ENCODE data around the gene OR1E2. TPM values are rescaled to one million over a fixed set of nuclear protein-coding genes. Genes with fewer than 3 reads are reported as not detected.

Gene OR1E2
- total RNA-seq, 1 experiment from 2014 or later = not detected

GRCh38 chr17:3475812-3476610, 42.4 kb upstream of the OR1E2 start, which contains the start of gene ASPA:
ASPA (plus strand) TSS chr17:3475997; CDS start chr17:3476160, 163 bp downstream.
- H3F3A ChIP-seq (ENCODE audit: low read length, unreplicated experiment) = no peaks in the 10 kb centered on the region
- no peak within 1 kb of the TSS for H3K27ac ChIP-seq (ENCODE audit: low read length)
- no peaks in the 10 kb centered on the region for H4K20me1 ChIP-seq (ENCODE audit: low read length)
- no peak within 1 kb of the TSS for H3K4me3 ChIP-seq (ENCODE audit: low read length)
- H2AFZ ChIP-seq (ENCODE audit: low read length) = no peak within 1 kb of the TSS
- TF ChIP-seq CTCF (conservative IDR thresholded peaks at IDR 0.05; ENCODE audit: low read depth, low read length) (no peak), EZH2 (IDR thresholded peaks at IDR 0.05; ENCODE audit: low read length, unreplicated experiment) (no peak), EZH2phosphoT487 (IDR thresholded peaks at IDR 0.05; ENCODE audit: borderline replicate concordance, low read length) (no peak)
- no peaks in the 10 kb centered on the region for H3K9me3 ChIP-seq (ENCODE audit: low read length)
- H3K36me3 ChIP-seq (ENCODE audit: low read depth, low read length) = no peaks in the 10 kb centered on the region
- H3K4me1 ChIP-seq (ENCODE audit: insufficient read depth, low read length) = no peaks in the 10 kb centered on the region
- H3K79me2 ChIP-seq (ENCODE audit: low read length) = no peaks in the 10 kb centered on the region
- ChIA-PET POLR2A (ENCODE audit: unreplicated experiment) (no interaction called here), CTCF (no interaction called here)
- no TSS peak for BruUV-seq (replicated peaks)
- intact Hi-C loops (cut with micrococcal nuclease) = no loop called here
- no peak within 1 kb of the TSS for H3K9ac ChIP-seq (ENCODE audit: low read length)
- peaks cover 28% of the 10 kb centered on the region for H3K27me3 ChIP-seq (ENCODE audit: low read length)
- DNase-seq (no peak), ATAC-seq (no peak)
- H3K4me2 ChIP-seq (ENCODE audit: low read length) = no peak within 1 kb of the TSS
- no peaks in the 10 kb centered on the region for H3K9me2 ChIP-seq (replicated peaks; ENCODE audit: low read length)

GRCh38 chr17:3475251-3475685, 41.6 kb upstream of the OR1E2 start:
- TF ChIP-seq EZH2 (IDR thresholded peaks at IDR 0.05; ENCODE audit: low read length, unreplicated experiment) = no peak
- no peak for TF ChIP-seq EZH2phosphoT487 (IDR thresholded peaks at IDR 0.05; ENCODE audit: borderline replicate concordance, low read length)
- POLR2A ChIA-PET (ENCODE audit: unreplicated experiment) = no interaction called here
- intact Hi-C loops (cut with micrococcal nuclease) = no loop called here

GRCh38 chr17:3474212-3474611, 40.6 kb upstream of the OR1E2 start:
- Histone ChIP-seq H3F3A (ENCODE audit: low read length, unreplicated experiment) (no peaks in the 10 kb centered on the region), H3K4me1 (ENCODE audit: insufficient read depth, low read length) (no peaks in the 10 kb centered on the region), H3K9me2 (replicated peaks; ENCODE audit: low read length) (no peaks in the 10 kb centered on the region), H3K27ac (ENCODE audit: low read length) (no peak overlapping the region), H4K20me1 (ENCODE audit: low read length) (no peaks in the 10 kb centered on the region), H3K4me2 (ENCODE audit: low read length) (peak overlapping the region; percentile 53), H3K4me3 (ENCODE audit: low read length) (no peak overlapping the region), H3K9ac (ENCODE audit: low read length) (no peak overlapping the region), H3K79me2 (ENCODE audit: low read length) (no peaks in the 10 kb centered on the region), H3K36me3 (ENCODE audit: low read depth, low read length) (no peaks in the 10 kb centered on the region), H3K9me3 (ENCODE audit: low read length) (no peaks in the 10 kb centered on the region), H3K27me3 (ENCODE audit: low read length) (peaks cover 11% of the 10 kb centered on the region; the same call in 1 of the 2 replicates), H2AFZ (ENCODE audit: low read length) (no peak overlapping the region)
- intact Hi-C loops (cut with micrococcal nuclease) = no loop called here
- ChIA-PET POLR2A (ENCODE audit: unreplicated experiment) (no interaction called here), CTCF (interaction anchor here (0.6 kb wide), 1 partner anchor 174 kb away, joined by 3 read pairs; no protein-coding TSS in a partner anchor)
- BruUV-seq (replicated peaks) = no TSS peak
- ATAC-seq (no peak; the same call in 1 of the 2 replicates), DNase-seq (peak; percentile 9)
- TF ChIP-seq EZH2phosphoT487 (IDR thresholded peaks at IDR 0.05; ENCODE audit: borderline replicate concordance, low read length) (no peak), CTCF (conservative IDR thresholded peaks at IDR 0.05; ENCODE audit: low read depth, low read length) (no peak), EZH2 (IDR thresholded peaks at IDR 0.05; ENCODE audit: low read length, unreplicated experiment) (no peak)

More at GRCh38 chr17:3475251-3475685, 41.6 kb upstream of the OR1E2 start:
- ATAC-seq (no peak), DNase-seq (no peak)
- H2AFZ ChIP-seq (ENCODE audit: low read length) = no peak overlapping the region
- no peak overlapping the region for H3K4me2 ChIP-seq (ENCODE audit: low read length)
- no peaks in the 10 kb centered on the region for H4K20me1 ChIP-seq (ENCODE audit: low read length)
- H3F3A ChIP-seq (ENCODE audit: low read length, unreplicated experiment) = no peaks in the 10 kb centered on the region
- H3K27ac ChIP-seq (ENCODE audit: low read length) = no peak overlapping the region
- no TSS peak for BruUV-seq (replicated peaks)
- H3K27me3 ChIP-seq (ENCODE audit: low read length) = peaks cover 20% of the 10 kb centered on the region
- no peaks in the 10 kb centered on the region for H3K79me2 ChIP-seq (ENCODE audit: low read length)
- no peaks in the 10 kb centered on the region for H3K4me1 ChIP-seq (ENCODE audit: insufficient read depth, low read length)
- H3K9ac ChIP-seq (ENCODE audit: low read length) = no peak overlapping the region
- no peaks in the 10 kb centered on the region for H3K36me3 ChIP-seq (ENCODE audit: low read depth, low read length)
- H3K9me2 ChIP-seq (replicated peaks; ENCODE audit: low read length) = no peaks in the 10 kb centered on the region
- CTCF ChIA-PET = no interaction called here
- no peak overlapping the region for H3K4me3 ChIP-seq (ENCODE audit: low read length)
- no peaks in the 10 kb centered on the region for H3K9me3 ChIP-seq (ENCODE audit: low read length)
